H9 (cell line): ENCODE results near the gene VAV2. TPM values are rescaled to one million over a fixed set of nuclear protein-coding genes. Genes with fewer than 3 reads are reported as not detected.

ENCODE experiments used
- DNase-seq: peaks from one replicate; pipeline ENCODE4 v3.0.0-alpha.2; 2017
- H2AFZ ChIP-seq: one replicate; pipeline ENCODE4 v1.6.1; 2013; ENCODE audit warnings: mild to moderate bottlenecking, low read length, control low read depth, moderate library complexity
- H2AK5ac ChIP-seq: 2 replicates; pipeline ENCODE4 v1.6.1; 2013; ENCODE audit warnings: low read length, control low read depth, mixed read lengths; ENCODE audit not compliant: insufficient read length
- H2BK120ac ChIP-seq: one replicate; pipeline ENCODE4 v1.6.1; 2013; ENCODE audit warnings: low read depth, mild to moderate bottlenecking, low read length, control low read depth, inconsistent platforms; ENCODE audit not compliant: poor library complexity, severe bottlenecking
- H2BK12ac ChIP-seq: 2 replicates; pipeline ENCODE4 v1.6.1; 2013; ENCODE audit warnings: low read length, control low read depth, mixed read lengths, low read depth; ENCODE audit not compliant: insufficient read length
- H2BK15ac ChIP-seq: 2 replicates; pipeline ENCODE4 v1.6.1; 2013; ENCODE audit warnings: low read depth, low read length, control low read depth
- H2BK20ac ChIP-seq: one replicate; pipeline ENCODE4 v1.6.1; 2013; ENCODE audit warnings: low read depth, mild to moderate bottlenecking, low read length, control low read depth, inconsistent platforms; ENCODE audit not compliant: poor library complexity, severe bottlenecking
- H2BK5ac ChIP-seq: 2 replicates; pipeline ENCODE4 v1.6.1; 2013; ENCODE audit warnings: low read length, control low read depth, mixed read lengths; ENCODE audit not compliant: insufficient read length
- H3K14ac ChIP-seq: 2 replicates; pipeline ENCODE4 v1.6.1; 2013; ENCODE audit warnings: low read length, control low read depth; ENCODE audit not compliant: insufficient read depth
- H3K18ac ChIP-seq: 2 replicates; pipeline ENCODE4 v1.6.1; 2013; ENCODE audit warnings: low read depth, mild to moderate bottlenecking, mixed read lengths, low read length, control low read depth; ENCODE audit not compliant: insufficient read length
- H3K23ac ChIP-seq: 2 replicates; pipeline ENCODE4 v1.6.1; 2013; ENCODE audit warnings: low read length, control low read depth, mixed read lengths, low read depth; ENCODE audit not compliant: insufficient read length
- H3K23me2 ChIP-seq: 2 replicates; pipeline ENCODE4 v1.6.1; 2013; ENCODE audit warnings: low read depth, mild to moderate bottlenecking, mixed read lengths, low read length, control low read depth; ENCODE audit not compliant: insufficient read length, poor library complexity, severe bottlenecking
- H3K27ac ChIP-seq: 2 replicates; pipeline ENCODE4 v1.5.1; 2013; ENCODE audit warnings: low read length, control low read depth, mixed read lengths, low read depth; ENCODE audit not compliant: insufficient read length
- H3K27me3 ChIP-seq: 2 replicates; pipeline ENCODE4 v1.6.1; 2013; ENCODE audit warnings: low read length, control low read depth, inconsistent platforms; ENCODE audit not compliant: insufficient read depth
- H3K4ac ChIP-seq: 2 replicates; pipeline ENCODE4 v1.6.1; 2013; ENCODE audit warnings: low read depth, mild to moderate bottlenecking, control low read depth, inconsistent platforms, low read length, moderate library complexity
- H3K4me1 ChIP-seq: 2 replicates; pipeline ENCODE4 v1.6.1; 2013; ENCODE audit warnings: low read length, control low read depth, inconsistent platforms; ENCODE audit not compliant: insufficient read depth
- H3K4me2 ChIP-seq: 2 replicates; pipeline ENCODE4 v1.6.1; 2013; ENCODE audit warnings: low read length, control low read depth, mixed read lengths; ENCODE audit not compliant: insufficient read length, insufficient read depth
- H3K56ac ChIP-seq: 2 replicates; pipeline ENCODE4 v1.6.1; 2013; ENCODE audit warnings: low read depth, mild to moderate bottlenecking, mixed read lengths, low read length, control low read depth; ENCODE audit not compliant: insufficient read length
- H3K79me1 ChIP-seq: 2 replicates; pipeline ENCODE4 v1.6.1; 2013; ENCODE audit warnings: low read depth, mild to moderate bottlenecking, moderate library complexity, low read length, control low read depth, inconsistent platforms; ENCODE audit not compliant: insufficient read depth, poor library complexity, severe bottlenecking
- H3K79me2 ChIP-seq: 2 replicates; pipeline ENCODE4 v1.6.1; 2013; ENCODE audit warnings: low read length, control low read depth, inconsistent platforms; ENCODE audit not compliant: insufficient read depth
- H3K9ac ChIP-seq: 2 replicates; pipeline ENCODE4 v1.6.1; 2013; ENCODE audit warnings: low read length, control low read depth, mixed read lengths; ENCODE audit not compliant: insufficient read length; ENCODE audit errors: extremely low read depth
- H3K9me3 ChIP-seq: one replicate; pipeline ENCODE4 v1.6.1; 2013; ENCODE audit warnings: low read depth, low read length, inconsistent platforms; ENCODE audit not compliant: control insufficient read depth
- H3T11ph ChIP-seq: one replicate; pipeline ENCODE4 v1.6.1; 2013; ENCODE audit warnings: mild to moderate bottlenecking, low read length, control low read depth, inconsistent platforms
- H4K20me1 ChIP-seq: one replicate; pipeline ENCODE4 v1.6.1; 2013; ENCODE audit not compliant: control insufficient read depth, insufficient read length, insufficient read depth
- H4K5ac ChIP-seq: 2 replicates; pipeline ENCODE4 v1.6.1; 2013; ENCODE audit warnings: low read depth, mild to moderate bottlenecking, mixed read lengths, low read length, control low read depth; ENCODE audit not compliant: insufficient read length
- H4K8ac ChIP-seq: replicated peaks from 2 replicates; pipeline ENCODE4 v1.6.1; 2013; ENCODE audit warnings: low read length, control low read depth, mixed read lengths, low read depth; ENCODE audit not compliant: insufficient read length
- H4K91ac ChIP-seq: 2 replicates; pipeline ENCODE4 v1.6.1; 2013; ENCODE audit warnings: low read depth, mild to moderate bottlenecking, moderate library complexity, mixed read lengths, low read length, control low read depth; ENCODE audit not compliant: insufficient read length
- H3K27ac Mint-ChIP-seq, 3 experiments: 2 replicates in 2 of 3; 3 replicates in 1 of 3; pipeline ENCODE4 v1.8.0; 2020 to 2021; ENCODE audit warnings: mixed read lengths in 3 of 3, mild to moderate bottlenecking in 1 of 3, moderate library complexity in 1 of 3
- H3K27me3 Mint-ChIP-seq: 2 replicates; pipeline ENCODE4 v1.8.0; 2021; ENCODE audit warnings: low read depth, mild to moderate bottlenecking, moderate library complexity, mixed read lengths
- H3K36me3 Mint-ChIP-seq, 3 experiments: 2 replicates in 2 of 3; 3 replicates in 1 of 3; pipeline ENCODE4 v1.8.0; 2020 to 2021; ENCODE audit warnings: low read depth in 3 of 3, mixed read lengths in 3 of 3; ENCODE audit not compliant: insufficient read depth in 1 of 3
- H3K4me1 Mint-ChIP-seq, 2 experiments: 2 replicates each; pipeline ENCODE4 v1.8.0; 2020; ENCODE audit warnings: mixed read lengths in 2 of 2
- H3K4me3 Mint-ChIP-seq, 2 experiments: 2 replicates in 1 of 2; 3 replicates in 1 of 2; pipeline ENCODE4 v1.8.0; 2020 to 2021; ENCODE audit warnings: mild to moderate bottlenecking in 2 of 2, mixed read lengths in 2 of 2, moderate library complexity in 1 of 2
- H3K9me3 Mint-ChIP-seq, 2 experiments: 2 replicates in 1 of 2; 3 replicates in 1 of 2; pipeline ENCODE4 v1.8.0; 2020; ENCODE audit warnings: mild to moderate bottlenecking in 2 of 2, mixed read lengths in 2 of 2, moderate library complexity in 1 of 2
- CTCF ChIP-seq: fragments of 200-600 bp; sonication (generic); conservative IDR thresholded peaks from 3 replicates; pipeline ENCODE4 v1.8.0; 2021; ENCODE audit warnings: antibody characterized with exemption, mild to moderate bottlenecking
- WGBS: extraction: QIAGEN DNeasy Blood & Tissue Kit; methylation state at CpG from one replicate; pipeline ENCODE4 v1.1.7; 2013; ENCODE audit warnings: missing lambda C conversion rate, low lambda C conversion rate, mixed read lengths; ENCODE audit not compliant: insufficient read length; ENCODE audit errors: extremely low coverage; 5-methylcytosine and 5-hydroxymethylcytosine counted together
- total RNA-seq: library from RNA; stranded (reverse); gene quantifications from 2 replicates; pipeline ENCODE4 v1.2.1, GENCODE V29; 2021

Gene VAV2
- total RNA-seq, 1 experiment from 2014 or later = 58.7 TPM

- no peak for TF ChIP-seq CTCF
- Histone ChIP-seq H3K79me1 (no peaks in the 10 kb centered on the region), H3K23me2 (peaks cover 2% of the 10 kb centered on the region), H4K8ac (no peak overlapping the region), H2BK12ac (no peak overlapping the region), H3K23ac (no peak overlapping the region), H3K27me3 (no peaks in the 10 kb centered on the region), H2AFZ (no peak overlapping the region), H3K27ac (no peak overlapping the region), H3K4me1 (no peaks in the 10 kb centered on the region), H3K18ac (no peak overlapping the region), H2BK120ac (no peak overlapping the region), H4K20me1 (no peaks in the 10 kb centered on the region), H2AK5ac (no peak overlapping the region), H3K56ac (no peak overlapping the region), H3K14ac (no peak overlapping the region), H4K5ac (no peak overlapping the region), H3K4ac (no peak overlapping the region), H2BK5ac (no peak overlapping the region), H3K4me2 (no peak overlapping the region), H3T11ph (no peak overlapping the region), H3K9ac (no peak overlapping the region), H3K79me2 (no peaks in the 10 kb centered on the region), H2BK20ac (no peak overlapping the region), H3K9me3 (no peaks in the 10 kb centered on the region), H2BK15ac (no peak overlapping the region), H4K91ac (no peak overlapping the region)
- Mint-ChIP-seq H3K27me3 (peaks cover 26% of the 10 kb centered on the region), H3K4me3 (no peak overlapping the region), H3K9me3 (peaks cover 3 to 7% of the 10 kb centered on the region in 2 experiments; a peak in 3 of 5 replicates), H3K36me3 (no peaks in the 10 kb centered on the region; a peak in 1 of 7 replicates), H3K4me1 (peaks cover 4 to 13% of the 10 kb centered on the region in 2 experiments), H3K27ac (no peak overlapping the region)
- no CpG with 5 or more reads among the region's 7 CpGs for WGBS
- no peak for DNase-seq
Observed at GRCh38 chr9:133742251-133742650, 249.9 kb downstream of the VAV2 start.
